ENCODE results near the gene GPR176. TPM values are rescaled to one million over a fixed set of nuclear protein-coding genes. Genes with fewer than 3 reads are reported as not detected.

Gene GPR176
- total RNA-seq, 4 donors from 2014 or later = 1.7 to 8.4 (median 5.4) TPM

DNA sequence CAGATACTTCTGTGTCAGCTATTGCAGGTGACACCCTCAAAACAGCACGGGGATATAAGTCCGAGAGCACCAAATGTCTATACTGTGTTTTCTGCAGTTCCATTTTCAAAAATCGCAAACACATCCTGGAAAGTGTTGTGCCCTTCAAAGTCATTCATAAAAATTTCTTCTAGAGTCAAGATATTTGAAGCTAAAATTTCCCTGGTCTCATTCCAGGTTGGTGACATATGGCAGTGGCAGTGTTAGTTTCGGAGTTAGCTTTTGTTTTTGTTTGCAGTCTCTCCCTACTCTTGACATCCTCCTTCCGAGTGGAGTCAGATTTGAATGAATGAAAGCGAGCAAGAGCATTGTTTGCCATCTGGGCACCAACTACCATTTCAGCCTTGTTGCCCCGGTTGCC, 134.2 kb downstream of the GPR176 start:
- peak overlapping the region in 2 of 4 donors; percentile 8 to 40 for H3K27ac ChIP-seq (replicated peaks in 1 of 4)
- no peaks in the 10 kb centered on the region for H3K36me3 ChIP-seq
- 81% methylated on average over 7 of the region's 7 CpGs for WGBS
- TF ChIP-seq EP300 (IDR thresholded peaks at IDR 0.05) = no peak
- TF ChIP-seq POLR2A (IDR thresholded peaks at IDR 0.05; ENCODE audit: low read depth) = no peak
- no peak for TF ChIP-seq CTCF (IDR thresholded peaks at IDR 0.05)
- no peak for TF ChIP-seq POLR2AphosphoS5 (IDR thresholded peaks at IDR 0.05)
- H3K27me3 ChIP-seq = no peaks in the 10 kb centered on the region
- H3K4me1 ChIP-seq = peaks cover 13 to 79% (median 72%) of the 10 kb centered on the region in 4 donors
- no peak overlapping the region for H3K4me3 ChIP-seq
- intact Hi-C loops (cut with DNase I) = loop anchor here (2.0 to 5.0 kb wide), 2 partner anchors 151 to 189 kb away; no protein-coding TSS in a partner anchor
- no peaks in the 10 kb centered on the region for H3K9me3 ChIP-seq
- DNase-seq (ENCODE audit: extremely low spot score) = no peak

DNA sequence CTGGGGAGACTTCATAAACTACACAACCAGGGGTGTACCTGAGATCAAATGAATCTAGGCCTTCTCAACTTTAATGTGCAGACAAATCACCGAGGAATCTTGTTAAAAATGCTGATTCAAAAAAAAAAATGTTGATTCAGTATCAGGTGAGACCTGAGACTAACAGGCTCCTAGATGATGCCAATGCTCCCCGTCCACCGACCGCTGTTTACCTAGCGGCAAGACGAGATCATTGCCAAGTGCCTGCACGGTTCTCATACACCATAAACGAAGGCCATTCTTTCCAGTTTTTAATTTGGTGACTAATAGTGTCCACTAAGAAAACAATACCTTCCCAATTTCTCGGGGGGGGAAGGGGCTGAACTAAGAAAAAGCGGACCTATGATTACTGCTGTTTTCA, 134.9 kb downstream of the GPR176 start:
- peak overlapping the region in 2 of 4 donors; percentile 86 to 90 for H3K27ac ChIP-seq (replicated peaks in 1 of 4)
- H3K4me3 ChIP-seq = no peak overlapping the region
- no peaks in the 10 kb centered on the region for H3K9me3 ChIP-seq
- WGBS = 72% methylated on average over 10 of the region's 10 CpGs
- no peaks in the 10 kb centered on the region for H3K27me3 ChIP-seq
- intact Hi-C loops (cut with DNase I) = loop anchor here (2.0 to 5.0 kb wide), 2 partner anchors 152 to 190 kb away; no protein-coding TSS in a partner anchor
- no peak for DNase-seq (ENCODE audit: extremely low spot score)
- no peak for TF ChIP-seq EP300 (IDR thresholded peaks at IDR 0.05)
- H3K4me1 ChIP-seq = peaks cover 13 to 76% (median 71%) of the 10 kb centered on the region in 4 donors
- no peaks in the 10 kb centered on the region for H3K36me3 ChIP-seq

DNA sequence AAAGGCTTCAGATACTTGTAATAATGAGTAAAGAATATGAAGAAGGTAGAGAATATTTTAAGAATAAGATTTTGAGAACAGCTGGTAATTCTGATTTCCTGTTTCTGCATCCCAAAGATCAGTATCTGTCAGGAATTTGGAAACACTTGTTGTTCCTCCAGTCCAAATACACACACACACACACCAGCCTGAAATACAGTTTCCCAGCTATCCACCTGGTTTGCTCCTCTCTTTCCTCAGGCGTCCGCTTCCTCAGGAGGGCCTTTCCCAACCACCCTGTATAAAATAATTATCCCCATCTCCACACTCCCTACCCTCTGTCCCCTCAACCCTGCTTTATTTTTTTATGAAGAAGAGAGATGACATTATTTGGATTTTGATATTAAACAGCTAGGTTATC, 135.4 kb downstream of the GPR176 start:
- DNase-seq (ENCODE audit: extremely low spot score) = no peak
- Histone ChIP-seq H3K4me3 (no peak overlapping the region), H3K27me3 (no peaks in the 10 kb centered on the region), H3K9me3 (no peaks in the 10 kb centered on the region), H3K27ac (replicated peaks in 1 of 4) (peak overlapping the region in 2 of 4 donors; percentile 86 to 90), H3K36me3 (no peaks in the 10 kb centered on the region), H3K4me1 (peaks cover 13 to 71% (median 66%) of the 10 kb centered on the region in 4 donors)
- intact Hi-C loops (cut with DNase I) = loop anchor here (2.0 to 5.0 kb wide), 2 partner anchors 153 to 190 kb away; no protein-coding TSS in a partner anchor
- no peak for TF ChIP-seq POLR2AphosphoS5 (IDR thresholded peaks at IDR 0.05)
- TF ChIP-seq EP300 (IDR thresholded peaks at IDR 0.05) = no peak
- TF ChIP-seq CTCF (IDR thresholded peaks at IDR 0.05) = no peak
- no peak for TF ChIP-seq POLR2A (IDR thresholded peaks at IDR 0.05; ENCODE audit: low read depth)
- 83% methylated on average over 2 of the region's 2 CpGs for WGBS

GRCh38 chr15:39784125-39784524, 135.9 kb downstream of the GPR176 start:
- Histone ChIP-seq H3K9me3 (no peaks in the 10 kb centered on the region), H3K4me3 (peak overlapping the region in 3 of 4 donors; percentile 75 to 79 (median 78)), H3K4me1 (peaks cover 13 to 65% (median 61%) of the 10 kb centered on the region in 4 donors), H3K27me3 (no peaks in the 10 kb centered on the region), H3K36me3 (no peaks in the 10 kb centered on the region), H3K27ac (replicated peaks in 1 of 4) (peak overlapping the region; percentile 72 to 90 (median 84))
- no peak for TF ChIP-seq POLR2AphosphoS5 (IDR thresholded peaks at IDR 0.05)
- no peak for TF ChIP-seq POLR2A (IDR thresholded peaks at IDR 0.05; ENCODE audit: low read depth)
- TF ChIP-seq EP300 (IDR thresholded peaks at IDR 0.05) = no peak
- TF ChIP-seq CTCF (IDR thresholded peaks at IDR 0.05) = no peak
- intact Hi-C loops (cut with DNase I) = loop anchor here (2.0 kb wide), 1 partner anchor 191 kb away; no protein-coding TSS in a partner anchor
- 39% methylated on average over 4 of the region's 4 CpGs for WGBS
- DNase-seq (ENCODE audit: extremely low spot score) = no peak

- TF ChIP-seq POLR2A (IDR thresholded peaks at IDR 0.05; ENCODE audit: low read depth) = no peak
- no peak for TF ChIP-seq EP300 (IDR thresholded peaks at IDR 0.05)
- no peak for TF ChIP-seq CTCF (IDR thresholded peaks at IDR 0.05)
- no peak for TF ChIP-seq POLR2AphosphoS5 (IDR thresholded peaks at IDR 0.05)
- 1% methylated on average over 10 of the region's 10 CpGs for WGBS
- Histone ChIP-seq H3K27ac (replicated peaks in 1 of 4) (peak overlapping the region; percentile 72 to 90 (median 84)), H3K9me3 (no peaks in the 10 kb centered on the region), H3K4me1 (peaks cover 13 to 58% (median 53%) of the 10 kb centered on the region in 4 donors), H3K27me3 (no peaks in the 10 kb centered on the region), H3K36me3 (no peaks in the 10 kb centered on the region), H3K4me3 (peak overlapping the region; percentile 68 to 79 (median 76))
- intact Hi-C loops (cut with DNase I) = no loop called here
- no peak for DNase-seq (ENCODE audit: extremely low spot score)
Measured at GRCh38 chr15:39783244-39783820, 136.7 kb downstream of the GPR176 start.
